ELR (cell line): ENCODE measurements around the gene RAI14.
A peak's percentile ranks its signal among the peaks of the same experiment; 100 is the strongest.

Experiments used
- DNase-seq: peaks from one replicate; pipeline ENCODE4 v3.0.0-alpha.2; 2015; ENCODE audit warnings: low read depth

The RAI14 gene

DNA sequence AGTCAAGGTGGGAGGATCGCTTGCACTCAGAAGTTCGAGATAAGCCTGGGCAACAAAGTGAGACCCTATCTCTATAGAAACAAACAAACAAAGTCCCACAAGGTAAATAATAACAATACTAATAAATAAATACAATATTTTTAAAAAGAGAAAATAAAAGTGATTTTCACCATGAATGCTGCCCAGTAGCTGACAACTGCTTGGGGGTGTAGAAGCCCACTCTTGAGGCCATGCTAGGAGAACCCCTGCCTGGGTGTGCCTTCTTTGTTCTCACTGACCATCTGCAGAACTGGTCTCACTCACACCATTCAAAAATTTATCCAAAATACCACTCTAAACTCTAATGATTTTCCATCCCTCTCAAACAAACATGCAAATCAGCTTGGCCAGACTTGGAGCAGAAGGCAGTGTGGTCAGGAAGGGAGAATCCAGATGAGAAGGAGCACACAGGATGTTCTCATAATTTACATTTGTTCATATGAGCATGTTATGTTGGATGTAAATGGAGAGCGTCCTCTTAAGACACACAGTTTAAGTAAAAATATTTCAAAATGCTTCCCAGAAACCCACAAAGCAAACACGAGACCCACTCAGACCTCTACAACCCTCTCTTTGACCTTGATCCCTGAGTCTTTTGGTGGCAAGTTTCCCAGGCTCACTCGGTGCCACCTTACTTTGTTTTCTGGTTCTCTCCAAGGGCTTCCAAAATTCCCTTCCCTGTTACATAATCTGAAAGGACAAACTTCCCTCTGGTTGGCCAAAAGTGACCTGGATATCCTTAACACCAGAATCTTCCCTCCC, 7.9 kb upstream of the RAI14 start:
- no peak for DNase-seq

DNA sequence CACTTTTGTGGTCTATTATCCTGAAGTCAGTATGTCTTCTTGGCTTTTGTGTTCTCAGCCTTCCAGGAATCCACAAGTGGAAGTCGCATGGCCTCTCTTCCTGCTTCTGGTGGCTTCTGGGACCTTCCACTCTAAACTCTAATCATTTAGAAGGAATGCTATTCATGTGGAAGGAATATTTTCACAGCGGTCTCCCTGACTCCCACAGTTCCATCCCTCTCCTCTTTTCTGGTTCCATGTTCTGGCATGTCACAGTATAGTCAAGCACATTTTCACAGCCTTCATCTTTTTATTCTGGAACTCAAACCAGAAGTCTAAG, 7.3 kb upstream of the RAI14 start:
- no peak for DNase-seq

- no peak for DNase-seq
Measured at GRCh38 chr5:34651791-34652190, 4.3 kb upstream of the RAI14 start.

DNA sequence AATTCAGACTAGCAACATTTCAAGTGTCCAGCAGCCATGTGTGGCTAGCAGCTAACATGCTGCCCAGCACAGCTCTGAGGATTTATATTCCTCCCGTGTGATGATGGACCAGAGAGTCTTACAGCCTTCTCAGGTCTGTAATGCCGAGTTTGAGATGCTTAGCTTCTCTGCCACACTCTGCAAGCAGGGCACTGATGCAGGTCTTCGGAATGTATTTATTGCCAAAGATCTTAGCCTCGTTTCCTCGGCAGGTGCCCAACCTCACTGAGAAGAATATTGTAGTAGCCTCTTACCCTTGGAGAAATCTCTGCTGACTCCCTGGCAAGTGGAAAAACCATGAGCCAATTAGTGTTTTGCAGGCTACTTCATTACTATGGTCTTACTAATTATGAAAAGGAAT, 3.7 kb upstream of the RAI14 start:
- DNase-seq = no peak

GRCh38 chr5:34652914-34653313, 3.2 kb upstream of the RAI14 start:
- DNase-seq = peak; percentile 44

- DNase-seq = no peak
Measured at GRCh38 chr5:34653708-34654107, 2.4 kb upstream of the RAI14 start.

GRCh38 chr5:34655354-34655991, 655 bp upstream of the RAI14 start:
- DNase-seq = peak; percentile 75

GRCh38 chr5:34656700-34657273, 659 bp downstream of the RAI14 start:
- DNase-seq = peak; percentile 57

DNA sequence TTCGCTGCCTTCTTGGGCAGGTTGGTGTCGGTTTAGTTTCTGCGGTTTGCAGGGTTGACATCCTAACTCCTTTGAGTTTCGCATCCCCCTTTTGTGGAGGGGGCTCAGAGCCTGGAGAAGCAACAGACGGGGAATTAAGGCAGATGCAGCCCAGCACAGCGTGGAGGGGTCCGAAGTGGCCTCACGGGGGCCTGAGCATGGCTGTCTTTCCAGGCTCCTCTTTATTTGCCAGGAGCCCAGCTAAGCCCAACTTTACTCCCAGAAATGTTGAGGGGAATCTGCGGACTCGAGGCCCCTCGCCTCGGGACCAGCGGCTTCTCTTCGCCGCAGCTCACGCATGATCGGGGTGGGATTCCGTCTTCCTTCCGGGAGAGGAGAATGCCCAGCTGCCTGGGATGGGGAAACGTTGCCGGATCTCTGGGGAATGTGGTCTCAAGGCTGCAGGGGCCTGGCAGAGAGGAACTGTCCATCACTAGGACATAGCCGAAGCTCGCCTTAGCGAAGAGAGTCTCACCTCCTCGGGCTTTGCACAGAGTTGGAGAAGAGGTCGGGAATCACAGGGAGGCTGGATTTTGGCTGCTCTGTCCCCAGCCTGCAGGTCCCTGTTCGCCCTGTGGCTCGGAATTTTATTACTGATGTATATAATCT, 1.3 kb downstream of the RAI14 start:
- DNase-seq = peak; percentile 64

- DNase-seq = peak; percentile 75
Measured at GRCh38 chr5:34657988-34658387, 1.9 kb downstream of the RAI14 start.

GRCh38 chr5:34659168-34659567, 3.0 kb downstream of the RAI14 start:
- no peak for DNase-seq

GRCh38 chr5:34660444-34660843, 4.3 kb downstream of the RAI14 start:
- peak; percentile 91 for DNase-seq

- no peak for DNase-seq
Measured at GRCh38 chr5:34663771-34664496, 7.8 kb downstream of the RAI14 start.

- no peak for DNase-seq
Measured at GRCh38 chr5:34666392-34667080, 10.4 kb downstream of the RAI14 start.

- no peak for DNase-seq
Measured at GRCh38 chr5:34667705-34668104, 11.6 kb downstream of the RAI14 start.

DNA sequence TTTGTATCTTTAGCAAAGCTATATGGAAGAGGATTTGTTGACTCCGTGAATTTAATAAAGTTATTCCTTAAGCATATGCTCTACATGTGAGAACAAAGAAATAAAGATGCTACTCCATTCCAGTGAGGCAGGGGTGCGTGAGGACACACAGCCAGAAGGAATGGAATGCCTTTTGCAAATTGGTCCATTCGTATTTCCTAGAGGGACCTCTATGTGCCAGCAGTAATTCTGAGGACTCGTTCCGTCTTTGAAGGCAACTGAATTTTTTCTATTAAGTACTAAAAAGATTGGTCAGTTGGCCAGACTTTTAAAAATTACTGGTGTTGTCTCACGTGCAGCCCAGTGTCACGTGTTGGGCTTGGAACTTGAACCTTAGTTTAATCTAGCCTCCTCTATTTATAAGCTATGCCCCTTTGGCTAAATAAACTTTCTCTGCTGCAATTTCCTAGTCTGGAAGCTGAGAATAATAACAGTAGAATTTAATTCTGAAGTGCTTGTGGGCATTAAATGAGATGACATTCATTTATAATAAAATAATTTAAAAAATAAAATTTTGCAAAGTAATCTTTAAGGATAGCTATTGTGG, 13.9 kb downstream of the RAI14 start:
- DNase-seq = no peak

DNA sequence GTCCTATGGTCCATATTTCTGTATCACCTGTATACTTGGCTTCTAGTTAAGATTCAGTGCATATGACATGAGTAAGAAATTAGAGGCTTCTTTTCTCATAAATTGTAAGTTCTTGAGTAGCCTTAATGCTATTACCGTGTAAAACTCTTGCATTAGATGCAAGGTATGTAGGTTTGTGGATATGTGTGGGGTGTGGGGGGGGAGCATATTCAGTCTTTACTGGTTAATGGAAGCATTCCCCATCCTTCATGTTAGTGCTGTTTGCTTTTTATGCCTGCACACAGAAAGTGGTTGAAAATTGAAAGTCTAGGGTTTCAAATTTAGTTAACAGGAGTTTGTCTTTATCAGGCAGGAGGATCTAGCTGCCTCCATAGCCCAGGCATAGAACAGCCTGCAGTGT, 16.1 kb downstream of the RAI14 start:
- DNase-seq = no peak

GRCh38 chr5:34673463-34674125, 17.5 kb downstream of the RAI14 start:
- no peak for DNase-seq

GRCh38 chr5:34674187-34674586, 18.1 kb downstream of the RAI14 start:
- peak; percentile 87 for DNase-seq

DNA sequence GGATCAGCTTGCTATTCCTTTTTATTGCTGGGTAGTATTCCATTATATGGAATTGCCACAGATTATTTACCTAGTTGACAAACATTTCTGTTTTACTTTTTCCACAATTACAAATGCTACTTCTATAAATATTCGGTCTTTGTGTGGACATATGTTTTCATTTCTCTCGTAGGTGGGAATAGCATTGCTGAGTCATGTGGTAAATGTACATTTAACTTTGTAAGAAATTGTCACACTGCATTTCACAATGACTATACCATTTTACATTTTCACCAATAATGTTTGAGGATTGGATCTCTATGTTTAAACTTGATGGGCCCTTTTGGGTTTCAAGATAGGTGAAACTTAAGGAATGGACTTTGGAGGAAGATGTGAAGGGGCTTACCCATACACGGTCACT, 19.7 kb downstream of the RAI14 start:
- DNase-seq = peak; percentile 27

- DNase-seq = peak; percentile 47
Measured at GRCh38 chr5:34676416-34676815, 20.3 kb downstream of the RAI14 start.
